SK-N-SH (cell line): ENCODE measurements around the gene C3orf52.

Source experiments
- FOXM1 ChIP-seq: IDR thresholded peaks from 2 replicates; pipeline ENCODE4 v1.4.0; 2012; ENCODE audit warnings: low read depth, mild to moderate bottlenecking
- GATA2 ChIP-seq: sonication (generic); formaldehyde crosslinking; IDR thresholded peaks from 2 replicates; pipeline ENCODE4 v1.5.0; 2020; ENCODE audit warnings: mild to moderate bottlenecking, missing genetic modification reagents
- POLR2AphosphoS5 ChIP-seq: IDR thresholded peaks from 2 replicates; pipeline ENCODE4 v1.6.1; 2012; ENCODE audit warnings: low read depth, low read length
- RFX5 ChIP-seq: IDR thresholded peaks from 2 replicates; pipeline ENCODE4 v1.6.1; 2012; ENCODE audit warnings: mild to moderate bottlenecking, improper control_type of control experiment, low read length
- TF ChIP-seq, protein P1 (sequence below): fragments of 200-600 bp; sonication (generic); IDR thresholded peaks from 2 replicates; pipeline ENCODE4 v1.6.1; 2017; ENCODE audit warnings: antibody characterized with exemption, mild to moderate bottlenecking, moderate library complexity
- TF ChIP-seq, protein P2 (sequence below): fragments of 150-350 bp; IDR thresholded peaks from 2 replicates; pipeline ENCODE4 v1.6.1; 2016; ENCODE audit warnings: mild to moderate bottlenecking, low read depth, low read length

DNA sequence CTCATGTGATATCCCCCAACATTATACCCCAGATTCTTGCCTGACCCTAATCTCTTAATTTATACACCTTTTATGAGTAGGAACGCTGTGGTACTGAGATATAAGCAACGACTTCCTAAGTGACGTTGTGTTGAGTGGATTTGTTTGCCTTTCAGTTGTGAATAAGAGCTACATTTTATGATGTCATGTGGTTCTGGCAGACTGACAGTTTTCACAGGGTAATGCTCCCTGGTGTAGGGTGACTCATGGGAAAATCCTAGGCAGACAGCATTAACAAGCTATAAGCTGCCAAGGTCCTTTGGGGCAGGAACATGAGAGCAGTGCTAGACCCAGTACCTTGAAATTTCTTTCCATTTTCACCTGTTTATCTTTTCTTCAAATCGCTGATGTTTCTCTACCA, 11.2 kb downstream of the C3orf52 start:
- TF ChIP-seq, protein P1, sequence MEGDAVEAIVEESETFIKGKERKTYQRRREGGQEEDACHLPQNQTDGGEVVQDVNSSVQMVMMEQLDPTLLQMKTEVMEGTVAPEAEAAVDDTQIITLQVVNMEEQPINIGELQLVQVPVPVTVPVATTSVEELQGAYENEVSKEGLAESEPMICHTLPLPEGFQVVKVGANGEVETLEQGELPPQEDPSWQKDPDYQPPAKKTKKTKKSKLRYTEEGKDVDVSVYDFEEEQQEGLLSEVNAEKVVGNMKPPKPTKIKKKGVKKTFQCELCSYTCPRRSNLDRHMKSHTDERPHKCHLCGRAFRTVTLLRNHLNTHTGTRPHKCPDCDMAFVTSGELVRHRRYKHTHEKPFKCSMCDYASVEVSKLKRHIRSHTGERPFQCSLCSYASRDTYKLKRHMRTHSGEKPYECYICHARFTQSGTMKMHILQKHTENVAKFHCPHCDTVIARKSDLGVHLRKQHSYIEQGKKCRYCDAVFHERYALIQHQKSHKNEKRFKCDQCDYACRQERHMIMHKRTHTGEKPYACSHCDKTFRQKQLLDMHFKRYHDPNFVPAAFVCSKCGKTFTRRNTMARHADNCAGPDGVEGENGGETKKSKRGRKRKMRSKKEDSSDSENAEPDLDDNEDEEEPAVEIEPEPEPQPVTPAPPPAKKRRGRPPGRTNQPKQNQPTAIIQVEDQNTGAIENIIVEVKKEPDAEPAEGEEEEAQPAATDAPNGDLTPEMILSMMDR = no peak
- TF ChIP-seq FOXM1 (no peak), RFX5 (no peak), POLR2AphosphoS5 (no peak), GATA2 (CRISPR knock-in tag) (no peak)
- TF ChIP-seq, protein P2, sequence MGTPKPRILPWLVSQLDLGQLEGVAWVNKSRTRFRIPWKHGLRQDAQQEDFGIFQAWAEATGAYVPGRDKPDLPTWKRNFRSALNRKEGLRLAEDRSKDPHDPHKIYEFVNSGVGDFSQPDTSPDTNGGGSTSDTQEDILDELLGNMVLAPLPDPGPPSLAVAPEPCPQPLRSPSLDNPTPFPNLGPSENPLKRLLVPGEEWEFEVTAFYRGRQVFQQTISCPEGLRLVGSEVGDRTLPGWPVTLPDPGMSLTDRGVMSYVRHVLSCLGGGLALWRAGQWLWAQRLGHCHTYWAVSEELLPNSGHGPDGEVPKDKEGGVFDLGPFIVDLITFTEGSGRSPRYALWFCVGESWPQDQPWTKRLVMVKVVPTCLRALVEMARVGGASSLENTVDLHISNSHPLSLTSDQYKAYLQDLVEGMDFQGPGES = no peak
